GM18526 (cell line): Measurements from ENCODE around the gene RYR2.

ENCODE experiments used
- POLR2A ChIP-seq: IDR thresholded peaks from 3 replicates; pipeline ENCODE4 v1.6.1; 2011; ENCODE audit not compliant: insufficient read length; ENCODE audit errors: extremely low read depth

The RYR2 gene

DNA sequence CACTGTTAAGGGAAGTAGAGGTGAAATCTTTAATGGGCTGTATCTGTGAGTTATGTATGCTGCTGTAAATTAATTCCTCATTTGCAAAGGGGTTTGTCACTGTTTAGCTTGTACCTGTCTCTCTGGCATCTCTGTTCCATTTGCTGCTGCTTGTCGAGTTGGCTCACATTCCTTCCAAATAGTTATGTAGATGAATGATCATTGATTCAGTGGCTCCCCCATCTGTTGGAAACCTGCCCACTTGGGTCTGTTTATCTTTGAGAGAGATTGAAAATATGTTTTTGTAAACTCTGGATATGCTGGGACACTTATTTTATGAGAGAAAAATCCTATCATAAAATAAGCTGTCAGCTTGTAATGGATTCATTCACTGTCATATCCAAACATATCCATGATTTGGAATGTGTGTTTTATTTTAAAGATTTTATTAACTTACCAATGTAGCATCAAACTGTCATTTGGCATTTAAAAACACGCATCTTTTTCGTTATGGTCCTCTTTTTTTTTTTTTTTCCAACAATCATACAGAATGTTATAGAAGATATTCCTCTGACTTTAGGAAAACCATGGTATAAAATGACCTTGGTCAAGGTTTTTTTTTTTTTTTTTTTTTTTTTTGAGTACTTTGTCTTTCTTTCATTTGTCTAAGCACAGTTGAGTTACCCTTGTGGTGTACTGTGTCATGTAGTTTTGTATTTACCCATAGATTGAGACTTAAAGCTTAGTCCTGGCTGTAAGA is 3.5 kb downstream of the RYR2 start:
- TF ChIP-seq POLR2A = no peak

DNA sequence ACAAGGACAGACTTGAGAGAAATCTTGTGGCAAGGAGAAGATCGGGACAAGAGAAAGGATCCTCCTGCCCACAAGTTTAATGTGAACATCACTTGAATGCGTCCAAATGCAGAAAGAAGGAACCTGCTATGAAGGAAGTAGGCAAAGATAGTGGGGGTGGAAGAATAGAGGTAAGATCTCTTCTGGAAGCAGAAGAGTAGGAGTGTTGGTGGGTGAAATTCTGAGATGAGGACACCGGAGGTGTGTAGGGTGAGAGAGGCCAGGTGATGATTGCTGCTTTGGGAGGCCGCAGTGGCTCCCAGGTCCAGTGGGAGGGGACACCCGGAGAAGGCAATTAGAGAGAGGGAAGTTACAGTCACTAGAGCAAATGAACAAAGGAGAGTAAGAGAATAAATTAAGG is 6.8 kb downstream of the RYR2 start:
- TF ChIP-seq POLR2A = no peak

DNA sequence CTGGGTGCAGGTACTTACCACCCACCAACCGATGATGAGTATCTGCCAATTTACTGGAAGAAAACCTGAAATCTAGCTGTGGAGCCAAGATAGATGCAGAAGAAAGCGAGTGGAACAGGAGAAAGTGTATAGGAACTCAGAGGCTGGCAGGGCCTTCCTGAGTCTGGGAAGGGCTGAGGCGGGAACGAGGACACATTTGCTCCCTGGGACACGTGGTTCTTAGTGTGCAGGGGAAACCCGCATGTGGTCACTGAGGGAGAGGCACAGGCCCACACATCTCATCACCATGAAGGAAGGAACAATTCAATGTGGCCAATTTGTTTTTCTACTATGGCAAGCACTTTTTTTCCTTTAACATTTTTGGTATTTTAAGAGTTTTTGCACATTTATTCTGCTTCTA is 8.2 kb downstream of the RYR2 start:
- no peak for TF ChIP-seq POLR2A

DNA sequence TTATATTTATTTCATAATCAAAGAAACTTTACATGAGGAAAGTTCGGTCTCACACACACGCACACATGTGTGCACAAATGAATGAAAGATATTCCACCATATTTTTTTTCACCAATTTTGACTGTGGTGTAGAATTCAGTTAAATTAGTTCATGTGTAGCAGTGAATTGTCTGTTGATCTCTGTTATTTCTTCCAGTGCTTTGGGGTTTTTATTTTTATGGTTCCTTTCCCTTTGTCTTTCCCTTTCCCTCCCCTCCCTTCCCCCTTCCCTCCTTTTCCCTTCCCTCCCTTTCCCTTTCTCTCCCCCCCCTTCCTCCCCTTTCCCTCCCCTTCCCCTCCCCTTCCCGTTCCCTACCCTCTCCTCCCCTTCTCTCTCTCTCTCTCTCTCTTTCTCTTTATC is 8.9 kb downstream of the RYR2 start:
- TF ChIP-seq POLR2A = no peak

DNA sequence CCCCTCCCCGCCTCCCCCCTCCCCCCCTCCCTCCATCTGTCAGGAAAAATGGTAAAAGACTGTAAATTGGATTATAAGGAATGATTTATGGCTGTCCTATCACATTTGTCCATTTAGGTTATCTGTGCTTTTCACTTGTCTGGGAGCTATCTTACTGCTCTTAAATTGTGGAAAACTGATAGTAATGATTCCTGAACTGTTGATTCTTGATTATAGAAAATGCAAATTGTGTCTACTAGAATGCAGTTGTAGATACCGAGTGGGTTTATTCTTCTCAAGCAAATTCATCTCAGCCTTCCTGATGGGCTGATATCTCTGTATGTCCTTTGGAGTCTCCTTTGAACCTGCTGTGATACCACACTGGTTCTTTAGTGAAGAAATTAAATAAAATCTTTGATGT is 12.3 kb downstream of the RYR2 start:
- TF ChIP-seq POLR2A = no peak

DNA sequence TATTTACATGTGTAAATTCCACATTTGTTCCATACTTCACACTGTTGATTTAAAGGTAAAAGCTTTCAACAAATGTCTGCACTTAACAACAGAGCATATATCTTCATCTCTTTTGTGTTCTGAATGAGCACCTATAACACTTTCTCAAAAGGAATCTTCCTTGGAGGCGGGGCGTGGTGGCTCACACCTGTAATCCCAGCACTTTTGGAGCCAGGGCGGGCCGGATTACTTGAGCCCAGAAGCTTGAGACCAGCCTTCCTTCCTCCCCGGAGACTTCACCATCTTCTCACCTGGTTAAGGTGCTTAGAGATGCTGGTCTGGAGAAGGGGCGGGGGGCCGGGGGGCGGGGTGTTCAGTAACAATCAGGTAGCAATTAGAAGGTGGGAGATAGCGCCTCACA is 16.5 kb downstream of the RYR2 start:
- TF ChIP-seq POLR2A = no peak

DNA sequence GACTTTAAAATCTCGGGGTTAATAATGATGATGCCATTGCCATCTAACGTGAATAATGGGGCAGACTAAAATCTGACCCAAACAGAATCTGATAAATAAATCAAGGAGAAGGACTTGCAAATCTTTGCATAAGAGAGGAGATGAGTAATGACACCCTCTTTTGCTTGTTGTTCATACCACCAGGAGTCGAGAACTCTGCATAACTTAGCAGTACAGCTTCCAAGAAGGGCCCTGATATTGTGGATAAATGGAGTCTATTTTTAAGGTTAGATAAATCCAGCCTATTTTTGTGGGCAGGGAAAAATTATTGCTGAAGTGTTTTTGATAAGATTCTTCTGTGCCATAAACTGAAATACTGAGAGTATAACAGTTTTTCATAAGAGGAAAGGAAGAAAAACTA is 17.3 kb downstream of the RYR2 start:
- TF ChIP-seq POLR2A = no peak

DNA sequence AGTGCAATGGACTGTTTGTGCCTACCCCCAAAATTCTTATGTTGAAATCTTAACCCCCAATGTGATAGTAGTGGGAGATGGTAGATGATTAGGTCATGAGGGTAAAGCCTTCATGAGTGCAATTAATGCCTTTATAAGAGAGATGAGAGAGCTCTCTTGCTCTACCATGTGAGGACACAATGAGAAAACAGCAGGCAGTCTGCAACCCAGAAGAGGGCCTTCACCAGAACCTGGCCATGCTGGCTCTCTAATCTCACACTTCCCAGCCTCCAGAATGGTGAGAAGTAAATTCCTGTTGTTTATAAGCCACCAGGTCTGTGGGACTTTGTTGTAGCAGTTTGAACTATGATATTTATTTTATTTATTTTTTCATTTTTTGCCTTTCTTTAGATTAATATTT is 21.0 kb downstream of the RYR2 start:
- no peak for TF ChIP-seq POLR2A

DNA sequence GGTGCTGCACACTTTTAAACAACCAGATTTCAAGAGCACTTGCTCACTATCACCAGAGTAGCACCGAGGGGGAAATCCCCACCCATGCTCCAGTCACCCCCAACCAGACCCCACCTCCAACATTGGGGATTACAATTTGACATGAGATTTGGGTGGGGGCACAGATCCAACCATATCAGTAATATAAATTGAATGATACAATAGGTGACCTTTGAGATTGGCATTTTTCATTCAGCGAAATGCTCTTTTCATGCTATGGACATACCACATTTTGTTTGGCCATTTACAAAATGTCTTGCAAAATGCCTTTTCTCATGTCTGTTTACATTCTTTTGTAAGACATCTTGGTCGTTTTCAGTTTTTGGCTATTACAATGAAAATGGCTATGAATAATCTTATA is 23.9 kb downstream of the RYR2 start:
- TF ChIP-seq POLR2A = no peak

DNA sequence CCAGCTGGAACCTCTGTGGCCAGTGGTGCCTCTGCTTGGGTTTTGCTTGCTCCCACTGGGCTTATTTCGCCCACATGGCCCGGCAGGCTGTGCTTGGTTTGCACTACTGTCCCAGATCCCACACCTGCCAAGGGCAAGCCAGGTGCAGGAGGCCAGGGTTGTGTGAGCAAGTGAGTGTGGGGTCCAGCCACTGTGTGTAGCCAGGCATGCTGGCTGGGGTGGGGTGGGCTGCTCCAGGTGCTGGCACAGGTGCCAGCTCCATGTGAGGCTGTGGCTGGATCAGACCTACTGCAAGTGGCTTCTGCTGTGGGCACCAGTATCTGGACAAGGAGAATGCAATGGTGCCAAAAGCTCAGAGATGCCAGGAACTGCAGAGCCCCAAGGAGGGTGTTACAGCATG is 28.5 kb downstream of the RYR2 start:
- no peak for TF ChIP-seq POLR2A

DNA sequence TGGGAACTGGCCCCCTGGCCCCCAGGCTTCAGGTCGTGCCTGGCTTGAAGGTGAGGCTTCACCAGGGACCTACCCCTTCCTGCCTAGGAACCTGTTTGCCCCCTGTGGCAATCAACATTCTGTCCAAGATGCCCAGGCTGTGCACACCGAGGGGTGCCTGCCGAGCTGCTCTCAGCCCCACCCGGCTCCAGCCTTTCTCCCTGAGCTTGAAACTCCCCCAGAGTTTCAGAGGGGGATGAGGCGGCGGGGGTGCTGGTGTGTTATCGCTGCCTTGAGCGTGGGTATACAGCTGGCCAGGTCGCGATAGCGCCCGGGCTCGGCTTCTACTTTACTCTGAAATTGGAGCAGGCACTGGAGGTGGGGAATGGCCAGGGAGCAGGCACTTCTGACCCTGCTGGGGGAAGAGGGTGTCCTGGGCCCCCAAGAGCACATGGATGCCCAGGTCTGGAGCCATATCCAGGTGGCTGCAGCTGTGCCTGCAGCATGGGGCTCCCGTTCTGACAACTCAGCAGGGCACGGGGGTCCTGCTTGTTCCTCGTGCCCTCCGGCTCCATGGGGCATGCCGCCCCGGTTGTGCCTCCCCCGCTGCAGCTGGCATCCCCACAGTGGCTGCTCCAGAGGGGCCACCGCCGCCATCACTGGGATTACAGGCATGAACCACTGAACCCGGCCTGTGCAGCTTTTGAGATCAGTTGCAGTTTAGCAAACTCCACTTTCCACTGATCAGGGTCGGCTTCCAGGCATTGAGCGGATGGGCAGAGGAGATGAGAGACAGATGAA is 29.8 kb downstream of the RYR2 start:
- TF ChIP-seq POLR2A = no peak

DNA sequence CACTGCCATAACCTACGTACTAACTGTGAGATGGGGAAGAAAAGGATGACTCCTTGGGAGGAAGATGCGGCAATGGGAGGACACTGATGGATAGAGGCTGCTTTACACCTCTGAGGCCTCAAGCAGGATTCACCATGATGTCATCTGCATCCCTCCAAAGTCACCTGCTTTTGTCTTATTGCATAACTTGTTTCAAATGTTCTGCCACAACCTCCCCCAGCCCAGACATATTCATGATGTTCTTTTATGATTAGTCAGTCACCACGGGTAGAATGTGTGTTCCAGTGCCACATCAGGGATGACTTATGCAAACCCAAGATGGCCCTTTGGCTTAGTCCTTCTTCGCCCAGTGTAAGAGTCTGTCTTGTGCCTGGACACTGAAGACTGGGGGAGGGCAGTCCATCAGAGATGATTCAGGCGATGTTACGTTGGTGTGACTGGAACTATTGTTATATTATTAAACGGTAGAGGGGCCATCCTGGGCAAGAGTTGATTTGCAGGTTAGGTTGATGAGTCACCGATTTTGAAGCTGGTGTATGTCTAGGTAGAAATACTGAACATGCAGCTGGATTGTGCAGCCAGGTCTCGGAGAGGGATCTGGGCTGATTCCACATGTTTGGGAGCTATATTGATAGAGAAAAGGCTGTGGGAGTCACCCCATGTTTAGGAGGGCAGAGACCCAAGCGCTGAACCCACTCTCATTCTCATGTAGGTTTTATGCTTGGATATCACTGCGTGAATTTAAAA is 32.6 kb downstream of the RYR2 start:
- no peak for TF ChIP-seq POLR2A

DNA sequence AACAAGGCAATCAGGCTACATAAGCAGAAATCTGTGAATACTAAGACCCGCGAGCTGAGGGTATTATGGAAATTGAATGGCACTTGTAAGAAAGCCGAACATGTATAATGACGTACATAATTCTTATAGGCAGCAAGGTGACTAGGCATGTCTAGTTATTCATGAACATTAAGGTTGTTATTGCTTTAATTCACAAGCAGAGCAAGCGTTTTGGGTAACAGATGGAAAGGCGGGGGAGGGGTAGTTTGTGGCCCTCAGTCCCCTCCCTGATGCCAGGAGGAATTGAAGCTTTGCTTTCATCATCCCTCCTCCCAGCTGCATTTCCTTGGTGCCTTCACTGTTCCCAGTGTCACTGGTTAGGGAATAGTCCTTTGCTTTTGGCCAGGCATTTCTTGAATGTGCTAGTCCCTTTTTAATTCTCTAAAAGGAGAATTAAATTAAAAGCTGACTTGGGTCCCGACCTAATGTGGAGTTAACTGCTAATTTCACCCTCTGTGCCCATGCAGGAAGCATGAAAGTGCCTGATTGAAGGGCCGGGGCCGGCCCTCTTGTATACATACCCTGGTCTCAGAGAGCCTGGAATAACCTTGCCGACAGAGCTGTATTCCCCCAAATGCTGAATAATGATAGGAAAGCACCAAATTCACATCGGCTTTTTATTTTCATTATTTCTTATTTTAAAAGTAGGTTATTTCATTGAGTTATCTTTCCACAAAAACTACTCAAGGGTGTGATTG is 42.5 kb downstream of the RYR2 start:
- TF ChIP-seq POLR2A = no peak

DNA sequence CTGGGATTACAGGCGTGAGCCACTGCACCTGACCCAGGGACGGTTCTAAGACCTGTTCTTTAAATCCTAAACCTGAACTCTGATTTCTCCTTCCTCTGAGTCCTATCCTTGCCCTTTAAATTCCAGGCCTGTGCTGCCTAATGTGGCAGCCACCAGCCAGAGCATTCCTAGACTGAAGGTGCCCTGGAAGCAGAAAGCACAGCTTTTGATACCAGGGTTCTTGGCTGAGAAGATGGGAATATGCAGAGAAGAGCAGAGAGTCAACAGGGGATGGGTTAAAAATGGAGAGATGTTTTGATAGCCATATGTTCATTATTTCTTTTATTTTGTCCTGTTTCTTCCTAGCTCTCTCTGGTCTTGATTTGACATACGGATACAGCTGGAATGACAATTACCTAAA is 49.7 kb downstream of the RYR2 start:
- TF ChIP-seq POLR2A = no peak

DNA sequence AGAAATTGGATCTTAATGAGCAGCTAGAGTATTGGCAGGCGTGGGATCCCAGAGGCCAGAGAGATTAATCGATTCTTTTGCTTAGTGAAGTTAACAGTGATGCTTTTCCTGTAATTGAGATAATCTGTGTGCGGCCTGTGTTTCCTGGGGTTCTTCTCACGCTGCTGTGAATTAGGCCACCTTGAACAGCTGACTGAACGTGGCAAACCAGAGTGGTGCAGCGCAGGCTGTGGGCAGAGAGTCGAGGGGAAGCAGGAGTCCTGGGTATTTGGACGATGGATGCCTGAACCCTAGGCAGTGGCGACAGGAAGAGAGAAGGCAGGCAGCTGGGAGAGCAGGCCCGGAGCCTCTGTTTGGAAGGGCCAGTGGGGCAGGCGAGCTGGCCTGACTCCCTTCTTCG is 51.7 kb downstream of the RYR2 start:
- no peak for TF ChIP-seq POLR2A

DNA sequence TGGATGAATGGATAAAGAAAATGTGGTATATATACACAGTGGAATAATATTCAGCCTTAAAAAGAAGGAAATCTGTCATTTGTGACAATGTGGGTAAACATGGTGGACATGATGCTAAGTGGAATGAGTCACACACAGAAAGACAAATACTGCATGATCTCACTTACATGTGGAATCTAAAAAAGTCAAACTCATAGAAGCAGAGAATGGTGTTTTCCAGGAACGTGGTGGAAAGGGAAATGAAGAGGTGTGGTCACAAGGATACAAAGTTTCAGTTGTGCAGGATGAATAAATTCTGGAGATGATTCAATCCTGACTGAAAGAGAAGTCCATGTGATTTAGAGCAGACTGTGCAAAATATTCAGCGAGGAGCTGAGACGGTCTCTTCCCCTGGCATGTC is 56.6 kb downstream of the RYR2 start:
- TF ChIP-seq POLR2A = no peak

DNA sequence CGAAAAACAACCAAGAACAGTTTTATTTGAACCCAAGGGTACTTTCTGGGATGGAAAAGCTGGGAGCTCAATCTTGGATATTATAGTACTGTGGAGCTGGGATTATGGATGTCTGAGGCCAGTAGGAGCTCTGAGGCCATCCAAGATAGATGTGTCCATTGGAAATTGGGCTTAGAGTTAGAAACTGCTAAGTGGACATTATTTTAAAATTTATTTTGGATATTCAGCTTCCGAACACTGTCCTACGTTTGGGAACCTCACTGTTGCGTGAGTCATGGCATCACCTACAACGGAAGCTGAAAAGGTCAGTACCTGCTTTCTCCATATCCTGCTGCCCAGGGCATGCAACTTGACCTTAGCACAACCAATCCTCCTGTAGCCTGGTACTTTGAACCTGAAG is 61.0 kb downstream of the RYR2 start:
- TF ChIP-seq POLR2A = no peak
